HCT116 (cell line): Measurements from ENCODE around the gene UNC79. TPM values are rescaled to one million over a fixed set of nuclear protein-coding genes. Genes with fewer than 3 reads are reported as not detected.

ENCODE experiments used
- ATAC-seq: fragments of 200-7000 bp; cut with Tn5 transposase; 2 replicates; pipeline ENCODE4 v1.9.1; 2020; ENCODE audit warnings: mild to moderate bottlenecking, moderate library complexity
- BruUV-seq: library from RNA; stranded (reverse); fragments of 400-500 nt; replicated peaks from 2 replicates; lab custom pipeline; 2021; lab: Mats Ljungman, UMichigan
- CTCF ChIA-PET: fragments of 300-600 bp; sonication (Branson Sonifier 250); formaldehyde crosslinking; loops from one replicate; lab custom pipeline; 2021; ENCODE audit warnings: antibody characterized with exemption; lab: Charles Lee
- POLR2A ChIA-PET: fragments of 300-600, 350-600 bp; sonication (Branson Sonifier 250); formaldehyde crosslinking; loops from one replicate; lab custom pipeline; 2021; ENCODE audit warnings: antibody characterized with exemption; lab: Charles Lee
- RAD21 ChIA-PET, 2 experiments: fragments of 300-600 bp; sonication (Branson Sonifier 250); formaldehyde crosslinking; loops; one replicate each; lab custom pipeline; 2023; ENCODE audit warnings: low total read pairs in 2 of 2; ENCODE audit not compliant: uncharacterized antibody in 2 of 2, unreplicated experiment in 2 of 2, low non-redundant PET in 1 of 2; lab: Charles Lee
- DNase-seq: peaks from one replicate; pipeline ENCODE4 v3.0.0-alpha.2; 2010; ENCODE audit warnings: low read depth, low spot score
- H2AFZ ChIP-seq: fragments of 200-600 bp; shearing (Covaris generic), sonication (generic); 2 replicates; pipeline ENCODE4 v1.6.1; 2017; ENCODE audit warnings: low read depth, mixed run types, mixed read lengths, antibody characterized with exemption, low read length; ENCODE audit not compliant: poor library complexity, severe bottlenecking
- H3K27ac ChIP-seq: 2 replicates; pipeline ENCODE4 v1.5.1; 2012; ENCODE audit warnings: low read depth, low read length
- H3K27me3 ChIP-seq: fragments of 200-600 bp; sonication (generic); 2 replicates; pipeline ENCODE4 v1.6.1; 2016; ENCODE audit warnings: mixed run types, low read length, mixed read lengths; ENCODE audit not compliant: insufficient read depth
- H3K36me3 ChIP-seq, 2 experiments: fragments of 200-500 bp in 1 of 2; fragments of 200-600 bp in 1 of 2; sonication (Bioruptor generic) in 1 of 2; sonication (generic) in 1 of 2; 2 replicates each; pipeline versions ENCODE4 v1.5.1 to v1.6.1; 2014 to 2016; ENCODE audit warnings: low read length in 2 of 2, inconsistent platforms in 1 of 2, mixed read lengths in 1 of 2, mixed run types in 1 of 2; ENCODE audit not compliant: insufficient read depth in 2 of 2, control insufficient read depth in 1 of 2
- H3K4me1 ChIP-seq, 2 experiments: fragments of 200-600 bp in 1 of 2; sonication (generic) in 1 of 2; 2 replicates each; pipeline versions ENCODE4 v1.5.1 to v1.6.1; 2012 to 2017; ENCODE audit warnings: low read length in 2 of 2, inconsistent platforms in 1 of 2, mild to moderate bottlenecking in 1 of 2, mixed read lengths in 1 of 2, mixed run types in 1 of 2, moderate library complexity in 1 of 2; ENCODE audit not compliant: insufficient read depth in 2 of 2, control insufficient read depth in 1 of 2
- H3K4me2 ChIP-seq: fragments of 200-600 bp; sonication (generic); 2 replicates; pipeline ENCODE4 v1.6.1; 2017; ENCODE audit warnings: mixed run types, low read length, mixed read lengths
- H3K4me3 ChIP-seq, 2 experiments: fragments of 200-600 bp in 1 of 2; sonication (generic) in 1 of 2; replicated peaks in 1 of 2; 2 replicates each; pipeline ENCODE4 v1.5.1; 2011 to 2016; ENCODE audit warnings: low read length in 2 of 2, control low read depth in 1 of 2, low read depth in 1 of 2, mild to moderate bottlenecking in 1 of 2, mixed read lengths in 1 of 2, mixed run types in 1 of 2
- H3K79me2 ChIP-seq: fragments of 200-600 bp; sonication (generic); 2 replicates; pipeline ENCODE4 v1.6.1; 2017; ENCODE audit warnings: mild to moderate bottlenecking, mixed run types, low read length, moderate library complexity, mixed read lengths; ENCODE audit not compliant: insufficient read depth
- H3K9ac ChIP-seq: fragments of 200-600 bp; sonication (generic); 2 replicates; pipeline ENCODE4 v1.6.1; 2016; ENCODE audit warnings: low read length, mixed read lengths
- H3K9me2 ChIP-seq: fragments of 200-600 bp; sonication (generic), shearing (Covaris generic); 2 replicates; pipeline ENCODE4 v1.6.1; 2017; ENCODE audit warnings: mixed run types, mild to moderate bottlenecking, moderate library complexity; ENCODE audit not compliant: insufficient read depth
- H3K9me3 ChIP-seq, 2 experiments: fragments of 200-500 bp in 1 of 2; fragments of 200-600 bp in 1 of 2; sonication (Bioruptor generic) in 1 of 2; sonication (generic) in 1 of 2; 2 replicates each; pipeline ENCODE4 v1.6.1; 2014 to 2017; ENCODE audit warnings: low read length in 2 of 2, mixed read lengths in 2 of 2, inconsistent platforms in 1 of 2, low read depth in 1 of 2, mild to moderate bottlenecking in 1 of 2, mixed run types in 1 of 2, moderate library complexity in 1 of 2; ENCODE audit not compliant: control insufficient read depth in 1 of 2, insufficient read depth in 1 of 2
- H4K20me1 ChIP-seq: fragments of 200-600 bp; sonication (generic), shearing (Covaris generic); 2 replicates; pipeline ENCODE4 v1.6.1; 2017; ENCODE audit warnings: mixed run types, mild to moderate bottlenecking, moderate library complexity; ENCODE audit not compliant: insufficient read depth
- CBX3 ChIP-seq: IDR thresholded peaks from 2 replicates; pipeline ENCODE4 v1.6.1; 2012; ENCODE audit warnings: low read depth
- CTCF ChIP-seq, 3 experiments: fragments of 200-600 bp in 1 of 3; sonication (generic) in 1 of 3; IDR thresholded peaks in 2 of 3; conservative IDR thresholded peaks in 1 of 3; 2 replicates each; pipeline ENCODE4 v1.5.1; 2012 to 2017; ENCODE audit warnings: low read depth in 2 of 3, low read length in 2 of 3, antibody characterized with exemption in 1 of 3, borderline replicate concordance in 1 of 3, control low read depth in 1 of 3, mild to moderate bottlenecking in 1 of 3, mixed read lengths in 1 of 3, mixed run types in 1 of 3, moderate library complexity in 1 of 3; ENCODE audit not compliant: insufficient read depth in 1 of 3
- ELF1 ChIP-seq: IDR thresholded peaks from 2 replicates; pipeline ENCODE4 v1.6.1; 2012; ENCODE audit warnings: low read depth, borderline replicate concordance
- EZH2 ChIP-seq: fragments of 200-600 bp; sonication (generic); IDR thresholded peaks from 2 replicates; pipeline ENCODE4 v1.6.1; 2017; ENCODE audit warnings: antibody characterized with exemption, mixed run types
- EZH2phosphoT487 ChIP-seq: fragments of 200-600 bp; IDR thresholded peaks from 2 replicates; pipeline ENCODE4 v1.6.1; 2018; ENCODE audit warnings: antibody characterized with exemption, borderline replicate concordance
- FOSL1 ChIP-seq: IDR thresholded peaks from 2 replicates; pipeline ENCODE4 v1.6.1; 2012; ENCODE audit warnings: low read depth
- JUND ChIP-seq: IDR thresholded peaks from 2 replicates; pipeline ENCODE4 v1.6.1; 2012
- MAX ChIP-seq: IDR thresholded peaks from 2 replicates; pipeline ENCODE4 v1.6.1; 2012
- POLR2AphosphoS5 ChIP-seq: IDR thresholded peaks from 2 replicates; pipeline ENCODE4 v1.6.1; 2011; ENCODE audit warnings: mild to moderate bottlenecking, low read depth, low read length, moderate library complexity
- RAD21 ChIP-seq: IDR thresholded peaks from 2 replicates; pipeline ENCODE4 v1.6.1; 2012; ENCODE audit warnings: low read depth, mild to moderate bottlenecking
- SIN3A ChIP-seq: IDR thresholded peaks from 2 replicates; pipeline ENCODE4 v1.6.1; 2012; ENCODE audit warnings: low read depth
- SP1 ChIP-seq: IDR thresholded peaks from 2 replicates; pipeline ENCODE4 v1.6.1; 2012; ENCODE audit warnings: low read depth
- TCF7L2 ChIP-seq: IDR thresholded peaks from 2 replicates; pipeline ENCODE4 v1.7.0; 2011; ENCODE audit warnings: borderline replicate concordance, inconsistent platforms; ENCODE audit not compliant: insufficient read depth, insufficient read length; ENCODE audit errors: extremely low read depth
- YY1 ChIP-seq: IDR thresholded peaks from 2 replicates; pipeline ENCODE4 v1.6.1; 2011; ENCODE audit warnings: low read length, low read depth, moderate library complexity, mild to moderate bottlenecking; ENCODE audit not compliant: insufficient replicate concordance; ENCODE audit errors: extremely low read depth
- ZFX ChIP-seq: fragments of 450-650 bp; IDR thresholded peaks from 2 replicates; pipeline ENCODE4 v1.6.1; 2017
- ZNF274 ChIP-seq: fragments of 200-500 bp; sonication (Bioruptor generic); IDR thresholded peaks from 2 replicates; pipeline ENCODE4 v1.6.1; 2014; ENCODE audit warnings: mild to moderate bottlenecking, low read depth, low read length, inconsistent platforms
- intact Hi-C: fragments of 100-400 bp; cut with micrococcal nuclease; formaldehyde crosslinking; loops from 2 replicates; pipeline ENCODE4 v1.10.0; 2022
- total RNA-seq: library from RNA; stranded (reverse); gene quantifications from one replicate; pipeline ENCODE4 v1.2.1, GENCODE V29; 2021; ENCODE audit not compliant: unreplicated experiment

The UNC79 gene
- total RNA-seq, 1 experiment from 2014 or later = 0.10 TPM

DNA sequence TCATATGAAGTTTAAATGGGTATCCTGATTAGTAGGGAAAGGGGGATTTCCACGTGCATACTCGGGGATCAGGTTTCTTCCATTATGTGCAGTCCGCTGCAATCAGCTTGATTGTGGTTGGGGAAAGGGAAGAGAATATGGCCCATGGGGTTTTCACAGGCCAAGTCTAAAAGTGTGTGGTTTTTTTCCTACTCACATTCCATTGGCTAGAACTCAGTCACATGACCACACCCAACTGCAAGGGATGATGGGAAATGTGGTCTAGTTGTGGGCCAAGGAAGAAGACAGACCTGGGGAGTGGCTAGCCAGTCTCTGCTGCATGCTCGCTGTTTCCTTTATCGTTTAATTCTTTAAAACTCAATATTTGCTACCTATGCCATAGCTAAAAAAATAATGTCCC, 252.5 kb downstream of the UNC79 start:
- peak; percentile 48 for DNase-seq
- H3K27ac ChIP-seq = no peak overlapping the region
- peak; percentile 65 for ATAC-seq
- no TSS peak for BruUV-seq
- H4K20me1 ChIP-seq = no peaks in the 10 kb centered on the region
- H2AFZ ChIP-seq = no peak overlapping the region
- no peaks in the 10 kb centered on the region for H3K36me3 ChIP-seq
- H3K9me2 ChIP-seq = no peaks in the 10 kb centered on the region
- H3K4me2 ChIP-seq = no peak overlapping the region
- ChIA-PET RAD21 (no interaction called here), POLR2A (no interaction called here), CTCF (no interaction called here)
- H3K4me3 ChIP-seq = no peak overlapping the region
- H3K79me2 ChIP-seq = no peaks in the 10 kb centered on the region
- intact Hi-C loops = no loop called here
- no peaks in the 10 kb centered on the region for H3K9me3 ChIP-seq
- peaks cover 18% of the 10 kb centered on the region; the same call in 1 of the 2 replicates for H3K27me3 ChIP-seq
- no peak overlapping the region for H3K9ac ChIP-seq
- 0 out of 2 replicates have a peak, but pooled peaks have one; percentile 22 for TF ChIP-seq SP1
- TF ChIP-seq ZNF274 = no peak
- H3K4me1 ChIP-seq = no peaks in the 10 kb centered on the region

GRCh38 chr14:93685121-93685895, 254.6 kb downstream of the UNC79 start:
- Histone ChIP-seq H3K9me3 (no peaks in the 10 kb centered on the region), H3K9me2 (no peaks in the 10 kb centered on the region), H3K27ac (no peak overlapping the region), H2AFZ (no peak overlapping the region), H3K79me2 (no peaks in the 10 kb centered on the region), H3K9ac (no peak overlapping the region), H3K4me1 (no peaks in the 10 kb centered on the region), H3K4me3 (no peak overlapping the region), H3K27me3 (peaks cover 26% of the 10 kb centered on the region; the same call in 1 of the 2 replicates), H3K36me3 (no peaks in the 10 kb centered on the region), H3K4me2 (no peak overlapping the region), H4K20me1 (no peaks in the 10 kb centered on the region)
- RAD21 ChIA-PET = no interaction called here
- no peak for ATAC-seq
- intact Hi-C loops = no loop called here
- CTCF ChIA-PET = interaction anchor here (1.3 kb wide), 1 partner anchor 31 kb away, joined by 4 read pairs; no protein-coding TSS in a partner anchor
- no TSS peak for BruUV-seq
- POLR2A ChIA-PET = no interaction called here
- DNase-seq = no peak
- TF ChIP-seq CBX3 = no peak
- no peak for TF ChIP-seq SIN3A
- TF ChIP-seq EZH2phosphoT487 = no peak
- TF ChIP-seq MAX = no peak
- no peak for TF ChIP-seq EZH2
- no peak for TF ChIP-seq ELF1
- no peak for TF ChIP-seq CTCF (IDR thresholded peaks at IDR 0.05 in 2 of 3, conservative IDR thresholded peaks at IDR 0.05 in 1 of 3; ENCODE audit: borderline replicate concordance in 1 of 3, insufficient read depth in 1 of 3, low read depth in 2 of 3, low read length in 2 of 3)
- no peak for TF ChIP-seq TCF7L2
- no peak for TF ChIP-seq POLR2AphosphoS5
- TF ChIP-seq JUND = no peak
- TF ChIP-seq YY1 = no peak
- TF ChIP-seq ZNF274 = no peak
- no peak for TF ChIP-seq SP1
- no peak for TF ChIP-seq RAD21
- TF ChIP-seq FOSL1 = no peak
- TF ChIP-seq ZFX = no peak
